A549 (cell line): ENCODE measurements around the gene HAUS5. TPM values are rescaled to one million over a fixed set of nuclear protein-coding genes. Genes with fewer than 3 reads are reported as not detected.

ENCODE experiments used
- ATAC-seq, 2 experiments: fragments of 200-7000 bp in 1 of 2; fragments of >200 bp in 1 of 2; cut with Nextera tagmentation in 1 of 2; cut with Tn5 transposase in 1 of 2; 3 replicates each; pipeline versions ENCODE4 v1.8.0 to v1.9.1; 2018 to 2020; ENCODE audit warnings: mild to moderate bottlenecking in 1 of 2, moderate library complexity in 1 of 2
- CTCF ChIA-PET: fragments of 300-600 bp; sonication (Branson Sonifier 250); formaldehyde crosslinking; extraction: SDS; loops from one replicate; lab custom pipeline; 2021; ENCODE audit warnings: antibody characterized with exemption, inconsistent platforms; lab: Yijun Ruan, JAX
- POLR2A ChIA-PET: fragments of 350-600 bp; formaldehyde crosslinking; extraction: SDS; loops from one replicate; lab custom pipeline; 2021; ENCODE audit warnings: antibody characterized with exemption, inconsistent platforms; lab: Yijun Ruan, JAX
- DNase-seq, 2 experiments: peaks; one replicate each; pipeline versions ENCODE4 v3.0.0 to v3.0.0-alpha.2; 2011 to 2016; ENCODE audit warnings: low read depth in 1 of 2, low spot score in 1 of 2
- FAIRE-seq: peaks from 2 replicates; lab custom pipeline; 2011; peaks lifted over from hg19 to GRCh38; lab: Jason Lieb, UNC
- H3K27ac ChIP-seq, 2 experiments: fragments of >200 bp; sonication (Bioruptor Twin); formaldehyde crosslinking; 3 replicates each; pipeline ENCODE4 v1.5.1; 2016 to 2017
- H3K4me1 ChIP-seq: fragments of >200 bp; sonication (Bioruptor Twin); formaldehyde crosslinking; 3 replicates; pipeline ENCODE4 v1.6.1; 2016
- H3K4me2 ChIP-seq: fragments of >200 bp; sonication (Bioruptor Twin); formaldehyde crosslinking; 3 replicates; pipeline ENCODE4 v1.6.1; 2016
- H3K4me3 ChIP-seq: fragments of >200 bp; sonication (Bioruptor Twin); formaldehyde crosslinking; 3 replicates; pipeline ENCODE4 v1.5.1; 2016
- H3K9me3 ChIP-seq: fragments of >200 bp; sonication (Bioruptor Twin); formaldehyde crosslinking; 3 replicates; pipeline ENCODE4 v1.6.1; 2016
- CBX8 ChIP-seq: fragments of 200-600 bp; sonication (generic); IDR thresholded peaks from 2 replicates; pipeline ENCODE4 v1.6.1; 2016
- CEBPB ChIP-seq, 2 experiments: fragments of >200 bp in 1 of 2; sonication (Bioruptor Twin) in 1 of 2; formaldehyde crosslinking in 1 of 2; IDR thresholded peaks; 2 replicates each; pipeline ENCODE4 v1.6.1; 2012 to 2016
- EHF ChIP-seq: fragments of 250-450 bp; sonication (Bioruptor Pico); IDR thresholded peaks from 2 replicates; pipeline ENCODE4 v1.5.0; 2020; ENCODE audit warnings: mild to moderate bottlenecking
- EHMT2 ChIP-seq: fragments of 200-600 bp; sonication (generic); IDR thresholded peaks from 2 replicates; pipeline ENCODE4 v1.6.1; 2016; ENCODE audit warnings: antibody characterized with exemption, low read depth, mild to moderate bottlenecking, moderate library complexity
- ESRRA ChIP-seq: fragments of 150-350 bp; IDR thresholded peaks from 2 replicates; pipeline ENCODE4 v1.6.1; 2014; ENCODE audit warnings: mild to moderate bottlenecking, low read length, borderline replicate concordance
- FOSB ChIP-seq: fragments of 250-450 bp; sonication (Bioruptor Pico); IDR thresholded peaks from 2 replicates; pipeline ENCODE4 v1.5.0; 2020; ENCODE audit warnings: mild to moderate bottlenecking, moderate library complexity
- GATA3 ChIP-seq: IDR thresholded peaks from 2 replicates; pipeline ENCODE4 v1.6.1; 2012; ENCODE audit warnings: borderline replicate concordance
- HOXA7 ChIP-seq: fragments of 250-450 bp; sonication (Bioruptor Pico); IDR thresholded peaks from 2 replicates; pipeline ENCODE4 v1.5.0; 2020; ENCODE audit warnings: mild to moderate bottlenecking, moderate library complexity
- HOXB5 ChIP-seq: fragments of 250-450 bp; sonication (Bioruptor Pico); IDR thresholded peaks from 2 replicates; pipeline ENCODE4 v1.5.0; 2020; ENCODE audit warnings: mild to moderate bottlenecking, moderate library complexity
- JUN ChIP-seq, 2 experiments: fragments of >200 bp; sonication (Bioruptor Twin); formaldehyde crosslinking; IDR thresholded peaks; 2 replicates in 1 of 2; 3 replicates in 1 of 2; pipeline ENCODE4 v1.6.1; 2016 to 2017
- KDM5A ChIP-seq: fragments of 200-600 bp; sonication (generic); IDR thresholded peaks from 2 replicates; pipeline ENCODE4 v1.6.1; 2016; ENCODE audit warnings: antibody characterized with exemption, mild to moderate bottlenecking
- MAFK ChIP-seq: fragments of 450-650 bp; IDR thresholded peaks from 2 replicates; pipeline ENCODE4 v1.6.1; 2014; ENCODE audit not compliant: partially characterized antibody
- MYC ChIP-seq: IDR thresholded peaks from 2 replicates; pipeline ENCODE4 v1.6.1; 2012; ENCODE audit warnings: mild to moderate bottlenecking, inconsistent platforms, low read length, improper control_type of control experiment, borderline replicate concordance
- NFE2L2 ChIP-seq: fragments of 150-350 bp; conservative IDR thresholded peaks from 2 replicates; pipeline ENCODE4 v1.6.1; 2014; ENCODE audit warnings: low read length
- NR3C1 ChIP-seq: fragments of >200 bp; sonication (Bioruptor Twin); formaldehyde crosslinking; IDR thresholded peaks from 3 replicates; pipeline ENCODE4 v1.6.1; 2017
- PHF8 ChIP-seq: fragments of 200-600 bp; sonication (generic); IDR thresholded peaks from 2 replicates; pipeline ENCODE4 v1.6.1; 2016; ENCODE audit warnings: low read depth, mild to moderate bottlenecking, antibody characterized with exemption, moderate library complexity, borderline replicate concordance
- POLR2AphosphoS2 ChIP-seq: conservative IDR thresholded peaks from 2 replicates; pipeline ENCODE4 v1.6.1; 2012; ENCODE audit warnings: low read length, improper control_type of control experiment, inconsistent platforms
- SMC3 ChIP-seq: fragments of >200 bp; sonication (Bioruptor Twin); formaldehyde crosslinking; IDR thresholded peaks from 3 replicates; pipeline ENCODE4 v1.6.1; 2018; ENCODE audit warnings: inconsistent platforms
- SREBF2 ChIP-seq: fragments of 450-650 bp; IDR thresholded peaks from 2 replicates; pipeline ENCODE4 v1.6.1; 2014; ENCODE audit warnings: mild to moderate bottlenecking, moderate library complexity
- TFCP2L1 ChIP-seq: fragments of 250-450 bp; sonication (Bioruptor Pico); IDR thresholded peaks from 2 replicates; pipeline ENCODE4 v1.5.0; 2021; ENCODE audit warnings: mild to moderate bottlenecking
- ZC3H11A ChIP-seq: fragments of 450-650 bp; IDR thresholded peaks from 2 replicates; pipeline ENCODE4 v1.6.1; 2014; ENCODE audit warnings: antibody characterized with exemption, mild to moderate bottlenecking
- ZFP36 ChIP-seq: fragments of 450-650 bp; IDR thresholded peaks from 2 replicates; pipeline ENCODE4 v1.6.1; 2014; ENCODE audit warnings: borderline replicate concordance; ENCODE audit not compliant: partially characterized antibody
- ZNF302 ChIP-seq: fragments of 250-450 bp; sonication (Bioruptor Pico); IDR thresholded peaks from 2 replicates; pipeline ENCODE4 v1.9.0; 2021; ENCODE audit warnings: inconsistent platforms, mild to moderate bottlenecking, moderate library complexity
- WGBS: methylation state at CpG from one replicate; pipeline ENCODE4 v1.1.6; 2017; ENCODE audit errors: missing lambda C conversion rate; 5-methylcytosine and 5-hydroxymethylcytosine counted together
- polyA plus RNA-seq, 4 experiments: library from polyadenylated mRNA; depleted of rRNA in 3 of 4; stranded (reverse); fragments of >200 nt; fragmentation: RNase III in 1 of 4; extraction: RNeasy Plus Mini Kit Qiagen cat#74134 plus additional on column Dnase treatment in 1 of 4; gene quantifications; 2 replicates in 3 of 4; 3 replicates in 1 of 4; pipeline ENCODE4 v1.2.3, GENCODE V29; 2011 to 2017
- TF ChIP-seq, protein P1 (sequence below): fragments of >200 bp; sonication (Bioruptor Twin); formaldehyde crosslinking; IDR thresholded peaks from 3 replicates; pipeline ENCODE4 v1.5.1; 2016
- TF ChIP-seq, protein P2 (sequence below): fragments of 450-650 bp; IDR thresholded peaks from 2 replicates; pipeline ENCODE4 v1.6.1; 2014; ENCODE audit warnings: antibody characterized with exemption
- TF ChIP-seq, protein P3 (sequence below): fragments of >200 bp; sonication (Bioruptor Twin); formaldehyde crosslinking; IDR thresholded peaks from 2 replicates; pipeline ENCODE4 v1.6.1; 2016
- TF ChIP-seq, protein P4 (sequence below): fragments of 250-450 bp; sonication (Bioruptor Pico); IDR thresholded peaks from 2 replicates; pipeline ENCODE4 v1.5.0; 2021; ENCODE audit warnings: mild to moderate bottlenecking, moderate library complexity, borderline replicate concordance

Gene HAUS5
- polyA plus RNA-seq, 2 of the 4 experiments (the other 2 are of a cell fraction), result 7.3 to 16.1 TPM

DNA sequence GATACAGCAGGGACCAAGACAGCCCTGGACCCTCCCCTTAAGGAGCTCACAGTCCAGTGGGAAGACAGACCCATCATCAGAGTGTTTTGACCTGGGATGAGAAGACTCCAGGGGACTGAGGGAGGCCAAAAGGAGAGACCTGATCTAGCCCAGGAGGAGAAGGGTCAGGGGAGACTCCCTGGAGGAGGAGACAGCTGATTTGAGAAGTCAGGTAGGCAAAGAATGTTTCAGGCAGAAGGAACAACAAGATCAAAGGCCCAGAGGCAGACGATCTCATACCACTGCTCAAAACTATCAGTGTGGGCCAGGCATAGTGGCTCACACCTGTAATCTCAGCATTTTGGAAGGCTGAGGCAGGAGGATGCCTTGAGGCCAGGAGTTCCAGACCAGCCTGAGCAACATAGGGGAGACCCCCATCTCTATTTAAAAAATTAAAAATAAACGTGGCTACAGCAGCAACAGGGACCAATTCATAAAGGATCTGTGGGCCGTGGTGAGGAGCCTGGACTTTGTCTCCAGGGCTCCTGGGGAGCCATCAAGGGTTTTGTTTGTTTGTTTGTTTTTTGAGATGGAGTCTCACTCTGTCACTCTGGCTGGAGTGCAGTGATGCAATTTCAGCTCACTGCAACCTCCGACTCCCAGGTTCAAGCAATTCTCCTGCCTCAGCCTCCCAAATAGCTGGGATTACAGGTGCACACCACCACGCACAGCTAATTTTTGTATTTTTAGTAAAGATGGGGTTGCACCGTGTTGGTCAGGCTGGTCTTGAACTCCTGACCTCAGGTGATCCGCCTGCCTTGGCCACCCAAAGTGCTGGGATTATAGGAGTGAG lies 33.4 kb downstream of the HAUS5 start:
- ATAC-seq (no peak), FAIRE-seq (no peak), DNase-seq (no peak)
- TF ChIP-seq GATA3, result no peak
- no peak for TF ChIP-seq SREBF2
- TF ChIP-seq MYC, result no peak
- no peak for TF ChIP-seq CBX8
- TF ChIP-seq HOXB5 (CRISPR knock-in tag), result no peak
- no peak for TF ChIP-seq TFCP2L1 (CRISPR knock-in tag)
- TF ChIP-seq EHMT2, result no peak
- TF ChIP-seq ZFP36, result no peak
- TF ChIP-seq EHF (CRISPR knock-in tag), result no peak
- TF ChIP-seq CEBPB (IDR thresholded peaks at IDR 0.05), result no peak
- TF ChIP-seq, protein P1, sequence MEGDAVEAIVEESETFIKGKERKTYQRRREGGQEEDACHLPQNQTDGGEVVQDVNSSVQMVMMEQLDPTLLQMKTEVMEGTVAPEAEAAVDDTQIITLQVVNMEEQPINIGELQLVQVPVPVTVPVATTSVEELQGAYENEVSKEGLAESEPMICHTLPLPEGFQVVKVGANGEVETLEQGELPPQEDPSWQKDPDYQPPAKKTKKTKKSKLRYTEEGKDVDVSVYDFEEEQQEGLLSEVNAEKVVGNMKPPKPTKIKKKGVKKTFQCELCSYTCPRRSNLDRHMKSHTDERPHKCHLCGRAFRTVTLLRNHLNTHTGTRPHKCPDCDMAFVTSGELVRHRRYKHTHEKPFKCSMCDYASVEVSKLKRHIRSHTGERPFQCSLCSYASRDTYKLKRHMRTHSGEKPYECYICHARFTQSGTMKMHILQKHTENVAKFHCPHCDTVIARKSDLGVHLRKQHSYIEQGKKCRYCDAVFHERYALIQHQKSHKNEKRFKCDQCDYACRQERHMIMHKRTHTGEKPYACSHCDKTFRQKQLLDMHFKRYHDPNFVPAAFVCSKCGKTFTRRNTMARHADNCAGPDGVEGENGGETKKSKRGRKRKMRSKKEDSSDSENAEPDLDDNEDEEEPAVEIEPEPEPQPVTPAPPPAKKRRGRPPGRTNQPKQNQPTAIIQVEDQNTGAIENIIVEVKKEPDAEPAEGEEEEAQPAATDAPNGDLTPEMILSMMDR, result no peak
- TF ChIP-seq ZNF302 (CRISPR knock-in tag), result no peak
- no peak for TF ChIP-seq ZC3H11A
- Histone ChIP-seq H3K4me3 (no peak overlapping the region), H3K9me3 (no peaks in the 10 kb centered on the region), H3K4me2 (peak overlapping the region; percentile 98; the same call in 2 of the 3 replicates), H3K27ac (peak overlapping the region in 1 of 2 experiments; percentile 74; a peak in 2 of 6 replicates), H3K4me1 (peaks cover 25% of the 10 kb centered on the region)
- whole genome bisulfite sequencing, result 67% methylated on average over 7 of the region's 7 CpGs
- POLR2A ChIA-PET, result interaction anchor here (0.6 kb wide), 1 partner anchor 343 kb away, joined by 6 read pairs; no protein-coding TSS in a partner anchor
- CTCF ChIA-PET, result interaction anchor here (0.9 to 4.2 kb wide), 6 partner anchors 10 to 285 kb away, joined by 3 to 28 read pairs (median 4); no protein-coding TSS in a partner anchor

- Histone ChIP-seq H3K9me3 (no peaks in the 10 kb centered on the region), H3K4me2 (peak within 1 kb of the TSS; percentile 90), H3K27ac (peak within 1 kb of the TSS; percentile 81 to 84), H3K4me1 (peaks cover 18% of the 10 kb centered on the region), H3K4me3 (peak within 1 kb of the TSS; percentile 67)
- ATAC-seq (peak; percentile 62 to 76), DNase-seq (peak; percentile 99 to 100), FAIRE-seq (peak; percentile 99)
- POLR2A ChIA-PET, result interaction anchor here (0.6 to 1.5 kb wide), 24 partner anchors 10 to 566 kb away, joined by 3 to 15 read pairs (median 4); partner anchors contain the start of genes HAUS5, LIN37, NFKBID and PSENEN
- 1% methylated on average over 46 of the region's 46 CpGs for WGBS
- CTCF ChIA-PET, result interaction anchor here (0.9 to 5.8 kb wide), 7 partner anchors 11 to 234 kb away, joined by 3 to 49 read pairs (median 5); no protein-coding TSS in a partner anchor
- TF ChIP-seq POLR2AphosphoS2 (no peak), NR3C1 (no peak), TFCP2L1 (CRISPR knock-in tag) (no peak), GATA3 (no peak), PHF8 (peak; percentile 80; the same call in 1 of the 2 replicates), ZC3H11A (peak; percentile 2; the same call in 1 of the 2 replicates), ESRRA (0 out of 2 replicates have a peak, but pooled peaks have one; percentile 27), HOXB5 (CRISPR knock-in tag) (peak; percentile 6; the same call in 1 of the 2 replicates), SMC3 (0 out of 3 replicates have a peak, but pooled peaks have one; percentile 5), CBX8 (no peak), KDM5A (peak; percentile 55; the same call in 1 of the 2 replicates), EHMT2 (no peak), MAFK (peak; percentile 2), FOSB (no peak), HOXA7 (CRISPR knock-in tag) (no peak), ZFP36 (peak; percentile 36), JUN (IDR thresholded peaks at IDR 0.05) (peak; percentile 84 to 89), NFE2L2 (no peak)
- TF ChIP-seq, protein P2, sequence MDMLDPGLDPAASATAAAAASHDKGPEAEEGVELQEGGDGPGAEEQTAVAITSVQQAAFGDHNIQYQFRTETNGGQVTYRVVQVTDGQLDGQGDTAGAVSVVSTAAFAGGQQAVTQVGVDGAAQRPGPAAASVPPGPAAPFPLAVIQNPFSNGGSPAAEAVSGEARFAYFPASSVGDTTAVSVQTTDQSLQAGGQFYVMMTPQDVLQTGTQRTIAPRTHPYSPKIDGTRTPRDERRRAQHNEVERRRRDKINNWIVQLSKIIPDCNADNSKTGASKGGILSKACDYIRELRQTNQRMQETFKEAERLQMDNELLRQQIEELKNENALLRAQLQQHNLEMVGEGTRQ, result no peak
- TF ChIP-seq, protein P3, sequence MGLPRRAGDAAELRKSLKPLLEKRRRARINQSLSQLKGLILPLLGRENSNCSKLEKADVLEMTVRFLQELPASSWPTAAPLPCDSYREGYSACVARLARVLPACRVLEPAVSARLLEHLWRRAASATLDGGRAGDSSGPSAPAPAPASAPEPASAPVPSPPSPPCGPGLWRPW, result no peak
- TF ChIP-seq, protein P4, sequence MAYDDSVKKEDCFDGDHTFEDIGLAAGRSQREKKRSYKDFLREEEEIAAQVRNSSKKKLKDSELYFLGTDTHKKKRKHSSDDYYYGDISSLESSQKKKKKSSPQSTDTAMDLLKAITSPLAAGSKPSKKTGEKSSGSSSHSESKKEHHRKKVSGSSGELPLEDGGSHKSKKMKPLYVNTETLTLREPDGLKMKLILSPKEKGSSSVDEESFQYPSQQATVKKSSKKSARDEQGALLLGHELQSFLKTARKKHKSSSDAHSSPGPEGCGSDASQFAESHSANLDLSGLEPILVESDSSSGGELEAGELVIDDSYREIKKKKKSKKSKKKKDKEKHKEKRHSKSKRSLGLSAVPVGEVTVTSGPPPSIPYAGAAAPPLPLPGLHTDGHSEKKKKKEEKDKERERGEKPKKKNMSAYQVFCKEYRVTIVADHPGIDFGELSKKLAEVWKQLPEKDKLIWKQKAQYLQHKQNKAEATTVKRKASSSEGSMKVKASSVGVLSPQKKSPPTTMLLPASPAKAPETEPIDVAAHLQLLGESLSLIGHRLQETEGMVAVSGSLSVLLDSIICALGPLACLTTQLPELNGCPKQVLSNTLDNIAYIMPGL (CRISPR knock-in tag), result no peak
Observed at GRCh38 chr19:35648017-35648961, 35.8 kb downstream of the HAUS5 start, which contains the start of gene COX6B1. TSS of gene COX6B1 (plus strand) at chr19:35648323. CDS start at chr19:35651244, 2,921 bp downstream.
